SK-N-SH (cell line): Measurements from ENCODE around the gene SLC16A10. TPM values are rescaled to one million over a fixed set of nuclear protein-coding genes. Genes with fewer than 3 reads are reported as not detected.

Experiments
- CTCF ChIA-PET: fragments of 300-600, 350-600 bp; formaldehyde crosslinking; extraction: SDS; loops from one replicate; lab custom pipeline; 2021; lab: Yijun Ruan, JAX
- POLR2A ChIA-PET: fragments of 350-600 bp; sonication (Branson Sonifier 250); formaldehyde crosslinking; extraction: SDS; loops from one replicate; lab custom pipeline; 2020; ENCODE audit warnings: antibody characterized with exemption, inconsistent platforms; lab: Yijun Ruan, JAX
- DNase-seq: peaks from one replicate; pipeline ENCODE4 v3.0.0; 2012
- H2AFZ ChIP-seq: fragments of 200-600 bp; sonication (generic); 2 replicates; pipeline ENCODE4 v1.8.1; 2016; ENCODE audit warnings: antibody characterized with exemption, mild to moderate bottlenecking, low read depth
- H3F3A ChIP-seq: fragments of 200-600 bp; sonication (generic); replicated peaks from 2 replicates; pipeline ENCODE3; 2016; ENCODE audit warnings: antibody characterized with exemption, mild to moderate bottlenecking; ENCODE audit not compliant: insufficient read depth
- H3K27ac ChIP-seq, 2 experiments: fragments of 200-500 bp in 1 of 2; fragments of 200-600 bp in 1 of 2; sonication (Bioruptor generic) in 1 of 2; sonication (generic), shearing (Covaris generic) in 1 of 2; 2 replicates each; pipeline versions ENCODE4 v1.5.1 to v1.6.1; 2014 to 2016; ENCODE audit warnings: low read depth in 2 of 2, inconsistent platforms in 1 of 2, low read length in 1 of 2, mild to moderate bottlenecking in 1 of 2, mixed read lengths in 1 of 2
- H3K27me3 ChIP-seq: fragments of 200-600 bp; sonication (generic), shearing (Covaris generic); 2 replicates; pipeline ENCODE4 v1.6.1; 2016; ENCODE audit warnings: mixed run types; ENCODE audit not compliant: insufficient read depth
- H3K36me3 ChIP-seq, 2 experiments: fragments of 200-500 bp in 1 of 2; fragments of 200-600 bp in 1 of 2; sonication (Bioruptor generic) in 1 of 2; sonication (generic) in 1 of 2; replicated peaks in 1 of 2; 2 replicates each; pipeline versions ENCODE3 to v1.5.1; 2014 to 2016; ENCODE audit warnings: low read length in 1 of 2, mild to moderate bottlenecking in 1 of 2; ENCODE audit not compliant: insufficient read depth in 2 of 2, control insufficient read depth in 1 of 2
- H3K4me1 ChIP-seq, 2 experiments: fragments of 200-500 bp in 1 of 2; fragments of 200-600 bp in 1 of 2; sonication (Bioruptor generic) in 1 of 2; sonication (generic), shearing (Covaris generic) in 1 of 2; 2 replicates each; pipeline versions ENCODE4 v1.5.1 to v1.6.1; 2014 to 2016; ENCODE audit warnings: low read depth in 1 of 2, low read length in 1 of 2, mixed run types in 1 of 2; ENCODE audit not compliant: insufficient read depth in 2 of 2, control insufficient read depth in 1 of 2
- H3K4me2 ChIP-seq: fragments of 200-600 bp; sonication (generic), shearing (Covaris generic); 2 replicates; pipeline ENCODE4 v1.6.1; 2017; ENCODE audit warnings: mixed run types
- H3K4me3 ChIP-seq, 2 experiments: fragments of 200-500 bp in 1 of 2; fragments of 200-600 bp in 1 of 2; sonication (Bioruptor generic) in 1 of 2; sonication (generic), shearing (Covaris generic) in 1 of 2; 2 replicates each; pipeline versions ENCODE4 v1.5.1 to v1.8.1; 2014 to 2016; ENCODE audit warnings: low read depth in 2 of 2, inconsistent platforms in 1 of 2, low read length in 1 of 2, mild to moderate bottlenecking in 1 of 2, mixed read lengths in 1 of 2, moderate library complexity in 1 of 2
- H3K79me2 ChIP-seq: fragments of 200-600 bp; sonication (generic); 2 replicates; pipeline ENCODE4 v1.8.1; 2017; ENCODE audit warnings: mild to moderate bottlenecking; ENCODE audit not compliant: insufficient read depth
- H3K9ac ChIP-seq: fragments of 200-600 bp; sonication (generic); 2 replicates; pipeline ENCODE4 v1.6.1; 2017; ENCODE audit warnings: mixed run types
- H3K9me2 ChIP-seq: fragments of 200-600 bp; sonication (generic); 2 replicates; pipeline ENCODE4 v1.6.1; 2017; ENCODE audit warnings: mixed run types
- H3K9me3 ChIP-seq: fragments of 200-600 bp; sonication (generic); 2 replicates; pipeline ENCODE4 v1.6.1; 2017; ENCODE audit warnings: mixed run types, mild to moderate bottlenecking, moderate library complexity
- H4K20me1 ChIP-seq: fragments of 200-600 bp; sonication (generic); 2 replicates; pipeline ENCODE4 v1.6.1; 2017; ENCODE audit warnings: mild to moderate bottlenecking, mixed run types; ENCODE audit not compliant: insufficient read depth
- ELF1 ChIP-seq: IDR thresholded peaks from 2 replicates; pipeline ENCODE4 v1.4.0; 2012
- EZH2phosphoT487 ChIP-seq: fragments of 200-600 bp; sonication (generic); IDR thresholded peaks from 2 replicates; pipeline ENCODE4 v1.6.1; 2017; ENCODE audit warnings: low read depth, mixed run types, mild to moderate bottlenecking, antibody characterized with exemption, moderate library complexity, borderline replicate concordance
- FOSL2 ChIP-seq: IDR thresholded peaks from 2 replicates; pipeline ENCODE4 v1.4.0; 2012; ENCODE audit warnings: low read depth, mild to moderate bottlenecking, moderate library complexity, borderline replicate concordance
- FOXM1 ChIP-seq: IDR thresholded peaks from 2 replicates; pipeline ENCODE4 v1.4.0; 2012; ENCODE audit warnings: low read depth, mild to moderate bottlenecking
- GABPA ChIP-seq: IDR thresholded peaks from 2 replicates; pipeline ENCODE4 v1.4.0; 2012; ENCODE audit warnings: low read depth, mild to moderate bottlenecking
- JUND ChIP-seq: IDR thresholded peaks from 2 replicates; pipeline ENCODE4 v1.4.0; 2012
- MEF2A ChIP-seq: IDR thresholded peaks from 2 replicates; pipeline ENCODE4 v1.4.0; 2012; ENCODE audit warnings: low read depth, borderline replicate concordance
- MXI1 ChIP-seq: IDR thresholded peaks from 2 replicates; pipeline ENCODE4 v1.6.1; 2012; ENCODE audit warnings: mild to moderate bottlenecking, low read depth, low read length, improper control_type of control experiment
- NFIC ChIP-seq: IDR thresholded peaks from 2 replicates; pipeline ENCODE4 v1.4.0; 2012; ENCODE audit warnings: borderline replicate concordance
- NRF1 ChIP-seq: IDR thresholded peaks from 2 replicates; pipeline ENCODE4 v1.6.1; 2012; ENCODE audit warnings: low read depth, mild to moderate bottlenecking, low read length
- POLR2AphosphoS5 ChIP-seq: IDR thresholded peaks from 2 replicates; pipeline ENCODE4 v1.6.1; 2012; ENCODE audit warnings: low read depth, low read length
- RAD21 ChIP-seq: IDR thresholded peaks from 2 replicates; pipeline ENCODE4 v1.6.1; 2012; ENCODE audit warnings: mild to moderate bottlenecking, low read length
- RCOR1 ChIP-seq: fragments of 150-350 bp; IDR thresholded peaks from 2 replicates; pipeline ENCODE4 v1.6.1; 2017; ENCODE audit warnings: antibody characterized with exemption, low read length
- SMC3 ChIP-seq: IDR thresholded peaks from 2 replicates; pipeline ENCODE4 v1.6.1; 2012; ENCODE audit warnings: low read depth, low read length, improper control_type of control experiment
- TAF1 ChIP-seq: IDR thresholded peaks from 2 replicates; pipeline ENCODE4 v1.6.1; 2012; ENCODE audit warnings: low read depth, mild to moderate bottlenecking, low read length, moderate library complexity, borderline replicate concordance
- TCF12 ChIP-seq: IDR thresholded peaks from 2 replicates; pipeline ENCODE4 v1.4.0; 2012
- TEAD4 ChIP-seq: IDR thresholded peaks from 2 replicates; pipeline ENCODE4 v1.4.0; 2012; ENCODE audit warnings: mild to moderate bottlenecking, borderline replicate concordance; ENCODE audit not compliant: insufficient read depth
- USF2 ChIP-seq: fragments of 150-350 bp; IDR thresholded peaks from 2 replicates; pipeline ENCODE4 v1.6.1; 2017; ENCODE audit warnings: antibody characterized with exemption, low read length, low read depth, borderline replicate concordance
- YY1 ChIP-seq: IDR thresholded peaks from 2 replicates; pipeline ENCODE4 v1.4.0; 2012; ENCODE audit warnings: low read depth, mild to moderate bottlenecking
- WGBS: methylation state at CpG from one replicate; pipeline ENCODE4 v1.1.6; 2017; ENCODE audit warnings: low lambda C conversion rate; 5-methylcytosine and 5-hydroxymethylcytosine counted together
- polyA plus RNA-seq, 3 experiments: library from polyadenylated mRNA; depleted of rRNA; stranded (reverse); fragments of >200 nt; gene quantifications; 2 replicates each; pipeline ENCODE4 v1.2.3, GENCODE V29; 2012
- TF ChIP-seq, protein P1 (sequence below): fragments of 150-350 bp; IDR thresholded peaks from 2 replicates; pipeline ENCODE4 v1.6.1; 2016; ENCODE audit warnings: mild to moderate bottlenecking, low read depth, low read length
- TF ChIP-seq, protein P2 (sequence below): fragments of 200-600 bp; sonication (generic); IDR thresholded peaks from 2 replicates; pipeline ENCODE4 v1.6.1; 2017; ENCODE audit warnings: antibody characterized with exemption, mild to moderate bottlenecking, moderate library complexity
- TF ChIP-seq, protein P3 (sequence below): IDR thresholded peaks from 2 replicates; pipeline ENCODE4 v1.4.0; 2012; ENCODE audit warnings: low read depth, borderline replicate concordance
- TF ChIP-seq, protein P4 (sequence below): IDR thresholded peaks from 2 replicates; pipeline ENCODE4 v1.4.0; 2012; ENCODE audit warnings: low read depth

SLC16A10 gene
- polyA plus RNA-seq, 1 of the 3 experiments (the other 2 are of a cell fraction): 0.12 TPM

DNA sequence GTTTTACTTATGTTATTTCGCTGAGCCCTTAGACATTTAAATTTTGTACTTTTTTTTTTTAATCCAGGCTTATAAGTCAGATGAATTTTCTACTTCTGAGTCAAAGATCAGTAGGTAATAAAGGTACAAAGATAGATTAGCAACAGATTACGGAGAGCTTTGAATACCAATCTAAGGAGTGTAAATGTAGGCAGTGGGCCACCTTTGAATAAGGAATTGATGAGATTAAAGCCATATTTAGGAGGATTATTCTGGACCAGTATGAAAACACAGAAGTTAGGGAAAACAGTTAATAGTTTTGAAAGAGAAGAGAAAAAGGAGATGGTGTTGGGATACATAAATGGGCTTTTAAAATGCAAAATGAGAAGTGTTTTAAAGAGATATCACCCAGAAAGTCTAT is 117.6 kb downstream of the SLC16A10 start:
- 78% methylated on average over 2 of the region's 2 CpGs for WGBS

GRCh38 chr6:111205502-111205901 is 118.2 kb downstream of the SLC16A10 start:
- H3K27ac ChIP-seq: no peak overlapping the region
- no peaks in the 10 kb centered on the region for H3K9me2 ChIP-seq
- no peaks in the 10 kb centered on the region for H4K20me1 ChIP-seq
- H3K9ac ChIP-seq: no peak overlapping the region
- H3K4me3 ChIP-seq: no peak overlapping the region
- H3K27me3 ChIP-seq: no peaks in the 10 kb centered on the region
- no peaks in the 10 kb centered on the region for H3K36me3 ChIP-seq
- POLR2A ChIA-PET: interaction anchor here (0.7 kb wide), 1 partner anchor 132 kb away, joined by 4 read pairs; no protein-coding TSS in a partner anchor
- TF ChIP-seq JUND (no peak), POLR2AphosphoS5 (no peak), EZH2phosphoT487 (no peak), MXI1 (no peak), RAD21 (no peak), USF2 (no peak), GABPA (no peak), ELF1 (no peak), MEF2A (no peak), FOSL2 (no peak)
- TF ChIP-seq, protein P1, sequence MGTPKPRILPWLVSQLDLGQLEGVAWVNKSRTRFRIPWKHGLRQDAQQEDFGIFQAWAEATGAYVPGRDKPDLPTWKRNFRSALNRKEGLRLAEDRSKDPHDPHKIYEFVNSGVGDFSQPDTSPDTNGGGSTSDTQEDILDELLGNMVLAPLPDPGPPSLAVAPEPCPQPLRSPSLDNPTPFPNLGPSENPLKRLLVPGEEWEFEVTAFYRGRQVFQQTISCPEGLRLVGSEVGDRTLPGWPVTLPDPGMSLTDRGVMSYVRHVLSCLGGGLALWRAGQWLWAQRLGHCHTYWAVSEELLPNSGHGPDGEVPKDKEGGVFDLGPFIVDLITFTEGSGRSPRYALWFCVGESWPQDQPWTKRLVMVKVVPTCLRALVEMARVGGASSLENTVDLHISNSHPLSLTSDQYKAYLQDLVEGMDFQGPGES: no peak
- TF ChIP-seq, protein P2, sequence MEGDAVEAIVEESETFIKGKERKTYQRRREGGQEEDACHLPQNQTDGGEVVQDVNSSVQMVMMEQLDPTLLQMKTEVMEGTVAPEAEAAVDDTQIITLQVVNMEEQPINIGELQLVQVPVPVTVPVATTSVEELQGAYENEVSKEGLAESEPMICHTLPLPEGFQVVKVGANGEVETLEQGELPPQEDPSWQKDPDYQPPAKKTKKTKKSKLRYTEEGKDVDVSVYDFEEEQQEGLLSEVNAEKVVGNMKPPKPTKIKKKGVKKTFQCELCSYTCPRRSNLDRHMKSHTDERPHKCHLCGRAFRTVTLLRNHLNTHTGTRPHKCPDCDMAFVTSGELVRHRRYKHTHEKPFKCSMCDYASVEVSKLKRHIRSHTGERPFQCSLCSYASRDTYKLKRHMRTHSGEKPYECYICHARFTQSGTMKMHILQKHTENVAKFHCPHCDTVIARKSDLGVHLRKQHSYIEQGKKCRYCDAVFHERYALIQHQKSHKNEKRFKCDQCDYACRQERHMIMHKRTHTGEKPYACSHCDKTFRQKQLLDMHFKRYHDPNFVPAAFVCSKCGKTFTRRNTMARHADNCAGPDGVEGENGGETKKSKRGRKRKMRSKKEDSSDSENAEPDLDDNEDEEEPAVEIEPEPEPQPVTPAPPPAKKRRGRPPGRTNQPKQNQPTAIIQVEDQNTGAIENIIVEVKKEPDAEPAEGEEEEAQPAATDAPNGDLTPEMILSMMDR: no peak
- no peak overlapping the region for H2AFZ ChIP-seq
- H3K9me3 ChIP-seq: no peaks in the 10 kb centered on the region
- H3K4me2 ChIP-seq: no peak overlapping the region
- H3K79me2 ChIP-seq: no peaks in the 10 kb centered on the region
- DNase-seq: no peak
- WGBS: 63% methylated on average over 3 of the region's 3 CpGs
- no peaks in the 10 kb centered on the region for H3F3A ChIP-seq
- CTCF ChIA-PET: interaction anchor here (1.5 to 2.1 kb wide), 2 partner anchors 147 to 194 kb away, joined by 4 to 9 read pairs; no protein-coding TSS in a partner anchor
- no peaks in the 10 kb centered on the region for H3K4me1 ChIP-seq

More for the DNA sequence above, 117.6 kb downstream of the SLC16A10 start:
- Histone ChIP-seq H3K4me2 (no peak overlapping the region), H3K4me1 (no peaks in the 10 kb centered on the region), H3F3A (no peaks in the 10 kb centered on the region), H2AFZ (no peak overlapping the region), H3K9me2 (no peaks in the 10 kb centered on the region), H3K36me3 (no peaks in the 10 kb centered on the region), H3K27ac (no peak overlapping the region), H4K20me1 (no peaks in the 10 kb centered on the region), H3K4me3 (no peak overlapping the region), H3K9ac (no peak overlapping the region), H3K27me3 (no peaks in the 10 kb centered on the region), H3K79me2 (no peaks in the 10 kb centered on the region), H3K9me3 (no peaks in the 10 kb centered on the region)
- TF ChIP-seq YY1 (no peak), RAD21 (no peak), JUND (no peak), MXI1 (no peak), NFIC (no peak), TAF1 (no peak), TCF12 (no peak), FOXM1 (no peak), RCOR1 (no peak), TEAD4 (no peak), SMC3 (no peak), POLR2AphosphoS5 (no peak), NRF1 (no peak)
- TF ChIP-seq, protein P3, sequence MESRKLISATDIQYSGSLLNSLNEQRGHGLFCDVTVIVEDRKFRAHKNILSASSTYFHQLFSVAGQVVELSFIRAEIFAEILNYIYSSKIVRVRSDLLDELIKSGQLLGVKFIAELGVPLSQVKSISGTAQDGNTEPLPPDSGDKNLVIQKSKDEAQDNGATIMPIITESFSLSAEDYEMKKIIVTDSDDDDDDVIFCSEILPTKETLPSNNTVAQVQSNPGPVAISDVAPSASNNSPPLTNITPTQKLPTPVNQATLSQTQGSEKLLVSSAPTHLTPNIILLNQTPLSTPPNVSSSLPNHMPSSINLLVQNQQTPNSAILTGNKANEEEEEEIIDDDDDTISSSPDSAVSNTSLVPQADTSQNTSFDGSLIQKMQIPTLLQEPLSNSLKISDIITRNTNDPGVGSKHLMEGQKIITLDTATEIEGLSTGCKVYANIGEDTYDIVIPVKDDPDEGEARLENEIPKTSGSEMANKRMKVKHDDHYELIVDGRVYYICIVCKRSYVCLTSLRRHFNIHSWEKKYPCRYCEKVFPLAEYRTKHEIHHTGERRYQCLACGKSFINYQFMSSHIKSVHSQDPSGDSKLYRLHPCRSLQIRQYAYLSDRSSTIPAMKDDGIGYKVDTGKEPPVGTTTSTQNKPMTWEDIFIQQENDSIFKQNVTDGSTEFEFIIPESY: no peak
- TF ChIP-seq, protein P4, sequence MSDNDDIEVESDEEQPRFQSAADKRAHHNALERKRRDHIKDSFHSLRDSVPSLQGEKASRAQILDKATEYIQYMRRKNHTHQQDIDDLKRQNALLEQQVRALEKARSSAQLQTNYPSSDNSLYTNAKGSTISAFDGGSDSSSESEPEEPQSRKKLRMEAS: no peak
- TF ChIP-seq, protein P1: no peak
- CTCF ChIA-PET: interaction anchor here (1.5 to 2.1 kb wide), 2 partner anchors 147 to 193 kb away, joined by 4 to 9 read pairs; no protein-coding TSS in a partner anchor
- POLR2A ChIA-PET: no interaction called here
- DNase-seq: no peak
